Measurements from ENCODE around the gene MRPL53.

The MRPL53 gene

GRCh38 chr2:74500578-74500946, 28.1 kb upstream of the MRPL53 start:
- DNase-seq (ENCODE audit: insufficient read length) (no peak), FAIRE-seq (no peak)
- no peak for TF ChIP-seq TAF1 (IDR thresholded peaks at IDR 0.05; ENCODE audit: borderline replicate concordance, low read depth, low read length)
- no peak for TF ChIP-seq POLR2AphosphoS5 (IDR thresholded peaks at IDR 0.05; ENCODE audit: low read depth, low read length)
- no peak for TF ChIP-seq POLR2A (IDR thresholded peaks at IDR 0.05; ENCODE audit: low read depth, low read length)

- DNase-seq (ENCODE audit: insufficient read length) (no peak), FAIRE-seq (no peak)
- TF ChIP-seq TAF1 (IDR thresholded peaks at IDR 0.05; ENCODE audit: borderline replicate concordance, low read depth, low read length) (no peak), POLR2AphosphoS5 (IDR thresholded peaks at IDR 0.05; ENCODE audit: low read depth, low read length) (no peak), POLR2A (IDR thresholded peaks at IDR 0.05; ENCODE audit: low read depth, low read length) (no peak)
Measured at GRCh38 chr2:74499940-74500577, 27.6 kb upstream of the MRPL53 start.

GRCh38 chr2:74499267-74499939, 26.9 kb upstream of the MRPL53 start, which contains the start of gene LBX2:
Gene LBX2 (minus strand): TSS chr2:74499603. CDS start chr2:74499537, 66 bp downstream.
- no peak for FAIRE-seq
- DNase-seq (ENCODE audit: insufficient read length) = no peak
- TF ChIP-seq POLR2AphosphoS5 (IDR thresholded peaks at IDR 0.05; ENCODE audit: low read depth, low read length) (no peak), TAF1 (IDR thresholded peaks at IDR 0.05; ENCODE audit: borderline replicate concordance, low read depth, low read length) (no peak), POLR2A (IDR thresholded peaks at IDR 0.05; ENCODE audit: low read depth, low read length) (no peak)

GRCh38 chr2:74498500-74499266, 26.2 kb upstream of the MRPL53 start:
- DNase-seq (ENCODE audit: insufficient read length) (no peak), FAIRE-seq (peak; percentile 36)
- TF ChIP-seq TAF1 (IDR thresholded peaks at IDR 0.05; ENCODE audit: borderline replicate concordance, low read depth, low read length) = no peak
- no peak for TF ChIP-seq POLR2A (IDR thresholded peaks at IDR 0.05; ENCODE audit: low read depth, low read length)
- TF ChIP-seq POLR2AphosphoS5 (IDR thresholded peaks at IDR 0.05; ENCODE audit: low read depth, low read length) = no peak

- DNase-seq (ENCODE audit: insufficient read length) (no peak), FAIRE-seq (no peak)
Measured at GRCh38 chr2:74497777-74498499, 25.5 kb upstream of the MRPL53 start.

GRCh38 chr2:74496997-74497776, 24.7 kb upstream of the MRPL53 start:
- FAIRE-seq (no peak), DNase-seq (ENCODE audit: insufficient read length) (no peak)
- TF ChIP-seq POLR2A (IDR thresholded peaks at IDR 0.05; ENCODE audit: low read depth, low read length) = no peak
- TF ChIP-seq TAF1 (IDR thresholded peaks at IDR 0.05; ENCODE audit: borderline replicate concordance, low read depth, low read length) = no peak

More at GRCh38 chr2:74497777-74498499, 25.5 kb upstream of the MRPL53 start:
- TF ChIP-seq POLR2AphosphoS5 (IDR thresholded peaks at IDR 0.05; ENCODE audit: low read depth, low read length) (peak; percentile 61; the same call in 1 of the 2 replicates), TAF1 (IDR thresholded peaks at IDR 0.05; ENCODE audit: borderline replicate concordance, low read depth, low read length) (no peak), POLR2A (IDR thresholded peaks at IDR 0.05; ENCODE audit: low read depth, low read length) (peak; percentile 23; the same call in 1 of the 2 replicates)

- DNase-seq (ENCODE audit: insufficient read length) (no peak), FAIRE-seq (no peak)
- no peak for TF ChIP-seq POLR2A (IDR thresholded peaks at IDR 0.05; ENCODE audit: low read depth, low read length)
- no peak for TF ChIP-seq POLR2AphosphoS5 (IDR thresholded peaks at IDR 0.05; ENCODE audit: low read depth, low read length)
- no peak for TF ChIP-seq TAF1 (IDR thresholded peaks at IDR 0.05; ENCODE audit: borderline replicate concordance, low read depth, low read length)
Measured at GRCh38 chr2:74495440-74495839, 23.0 kb upstream of the MRPL53 start.

- TF ChIP-seq POLR2A (IDR thresholded peaks at IDR 0.05; ENCODE audit: low read depth, low read length) (no peak), POLR2AphosphoS5 (IDR thresholded peaks at IDR 0.05; ENCODE audit: low read depth, low read length) (no peak), TAF1 (IDR thresholded peaks at IDR 0.05; ENCODE audit: borderline replicate concordance, low read depth, low read length) (no peak)
- DNase-seq (ENCODE audit: insufficient read length) (no peak), FAIRE-seq (no peak)
Measured at GRCh38 chr2:74493546-74493945, 21.1 kb upstream of the MRPL53 start.

GRCh38 chr2:74491648-74492544, 19.4 kb upstream of the MRPL53 start:
- no peak for FAIRE-seq
- no peak for DNase-seq (ENCODE audit: insufficient read length)
- TF ChIP-seq TAF1 (IDR thresholded peaks at IDR 0.05; ENCODE audit: borderline replicate concordance, low read depth, low read length) = no peak
- no peak for TF ChIP-seq POLR2AphosphoS5 (IDR thresholded peaks at IDR 0.05; ENCODE audit: low read depth, low read length)
- no peak for TF ChIP-seq POLR2A (IDR thresholded peaks at IDR 0.05; ENCODE audit: low read depth, low read length)

GRCh38 chr2:74489906-74490305, 17.4 kb upstream of the MRPL53 start:
- TF ChIP-seq POLR2A (IDR thresholded peaks at IDR 0.05; ENCODE audit: low read depth, low read length) (no peak), TAF1 (IDR thresholded peaks at IDR 0.05; ENCODE audit: borderline replicate concordance, low read depth, low read length) (no peak), POLR2AphosphoS5 (IDR thresholded peaks at IDR 0.05; ENCODE audit: low read depth, low read length) (no peak)
- DNase-seq (ENCODE audit: insufficient read length) (no peak), FAIRE-seq (no peak)

Measured in GM12892 (cell line).